DND-41 (cell line): Measurements from ENCODE around the gene CR2.

ENCODE experiments used
- ATAC-seq: fragments of 200-7000 bp; cut with Tn5 transposase; 3 replicates; pipeline ENCODE4 v1.9.1; 2021; ENCODE audit warnings: low read depth; ENCODE audit not compliant: insufficient read depth
- DNase-seq: peaks from one replicate; pipeline ENCODE4 v3.0.0-alpha.2; 2020
- H2AFZ ChIP-seq: 2 replicates; pipeline ENCODE4 v1.6.0; 2012; ENCODE audit warnings: low read depth, low read length
- H3K27ac ChIP-seq: 2 replicates; pipeline ENCODE4 v1.5.1; 2012; ENCODE audit warnings: low read length, inconsistent platforms
- H3K27me3 ChIP-seq: fragments of 200-600 bp; sonication (generic); 2 replicates; pipeline ENCODE4 v1.6.0; 2012; ENCODE audit warnings: low read length, mild to moderate bottlenecking, inconsistent platforms; ENCODE audit not compliant: insufficient read depth, poor library complexity
- H3K36me3 ChIP-seq: 2 replicates; pipeline ENCODE4 v1.5.1; 2012; ENCODE audit warnings: low read length, inconsistent platforms; ENCODE audit not compliant: insufficient read depth
- H3K4me1 ChIP-seq: 2 replicates; pipeline ENCODE4 v1.5.1; 2012; ENCODE audit warnings: mild to moderate bottlenecking, low read length; ENCODE audit not compliant: insufficient read depth
- H3K4me2 ChIP-seq: 2 replicates; pipeline ENCODE4 v1.6.0; 2012; ENCODE audit warnings: mild to moderate bottlenecking, moderate library complexity, low read length, inconsistent platforms; ENCODE audit not compliant: insufficient read depth
- H3K4me3 ChIP-seq, 2 experiments: fragments of 200-600 bp in 1 of 2; shearing (Covaris generic) in 1 of 2; 2 replicates each; pipeline ENCODE4 v1.5.1; 2012 to 2016; ENCODE audit warnings: inconsistent platforms in 2 of 2, low read length in 2 of 2, mild to moderate bottlenecking in 2 of 2, low read depth in 1 of 2, moderate library complexity in 1 of 2
- H3K79me2 ChIP-seq: 2 replicates; pipeline ENCODE4 v1.6.0; 2012; ENCODE audit warnings: low read length, inconsistent platforms; ENCODE audit not compliant: insufficient read depth
- H3K9ac ChIP-seq: 2 replicates; pipeline ENCODE4 v1.6.0; 2012; ENCODE audit warnings: low read depth, mild to moderate bottlenecking, inconsistent platforms, low read length, moderate library complexity
- H3K9me3 ChIP-seq: 2 replicates; pipeline ENCODE4 v1.5.1; 2012; ENCODE audit warnings: low read length, moderate library complexity, mild to moderate bottlenecking, inconsistent platforms; ENCODE audit not compliant: insufficient read depth, severe bottlenecking
- H4K20me1 ChIP-seq: 2 replicates; pipeline ENCODE4 v1.6.0; 2012; ENCODE audit warnings: low read length; ENCODE audit not compliant: insufficient read depth
- CTCF ChIP-seq: IDR thresholded peaks from 2 replicates; pipeline ENCODE4 v1.5.1; 2012; ENCODE audit warnings: borderline replicate concordance, low read length, moderate library complexity, mild to moderate bottlenecking; ENCODE audit not compliant: poor library complexity, severe bottlenecking; ENCODE audit errors: extremely low read depth
- EZH2 ChIP-seq: IDR thresholded peaks from 3 replicates; pipeline ENCODE4 v1.6.1; 2012; ENCODE audit warnings: borderline replicate concordance, low read depth, mild to moderate bottlenecking, moderate library complexity, low read length, inconsistent platforms; ENCODE audit not compliant: severe bottlenecking

Gene CR2

GRCh38 chr1:207440626-207441025 lies 13.5 kb upstream of the CR2 start:
- H3K36me3 ChIP-seq = no peaks in the 10 kb centered on the region
- H3K9ac ChIP-seq = no peak overlapping the region
- no peak overlapping the region for H3K27ac ChIP-seq
- no peaks in the 10 kb centered on the region for H3K4me1 ChIP-seq
- peaks cover 3% of the 10 kb centered on the region for H3K27me3 ChIP-seq
- no peak for DNase-seq
- H3K9me3 ChIP-seq = no peaks in the 10 kb centered on the region
- H4K20me1 ChIP-seq = no peaks in the 10 kb centered on the region
- H2AFZ ChIP-seq = no peak overlapping the region
- TF ChIP-seq CTCF (no peak), EZH2 (no peak)
- H3K4me2 ChIP-seq = no peak overlapping the region
- H3K4me3 ChIP-seq = no peak overlapping the region
- H3K79me2 ChIP-seq = no peaks in the 10 kb centered on the region
- no peak for ATAC-seq

DNA sequence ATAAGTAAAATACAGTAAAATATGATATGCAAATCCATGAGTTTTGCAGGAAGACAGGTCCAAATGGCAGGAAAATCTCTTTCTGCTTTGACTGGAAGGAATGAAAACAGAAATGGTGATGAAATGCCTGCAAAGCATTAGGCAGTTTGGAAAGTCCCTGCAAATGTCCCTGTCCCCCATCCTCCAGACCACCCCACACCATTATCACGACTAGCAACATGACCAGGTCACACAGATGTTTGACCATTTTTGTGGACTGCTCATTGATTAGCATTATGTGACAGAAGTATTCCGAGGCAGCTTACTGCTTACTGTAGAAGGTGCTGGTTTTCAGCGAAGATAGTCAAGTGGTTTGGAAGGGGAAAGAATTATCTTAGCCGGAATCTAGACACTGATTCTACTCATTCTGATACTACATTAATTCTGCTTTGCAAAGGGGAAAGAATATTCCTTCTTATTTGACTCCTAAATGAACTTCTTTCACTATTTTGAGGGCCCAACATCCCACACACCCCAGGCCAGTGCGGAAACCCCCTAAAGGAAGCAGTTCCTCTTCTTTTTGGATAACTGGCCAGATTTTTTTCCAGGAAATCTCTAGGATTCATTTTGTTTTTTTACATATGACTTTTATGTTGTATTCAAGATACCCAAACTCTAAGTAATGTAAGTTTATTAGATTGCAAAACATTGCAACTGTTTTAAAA lies 9.5 kb upstream of the CR2 start:
- Histone ChIP-seq H3K4me1 (no peaks in the 10 kb centered on the region), H3K4me3 (no peak overlapping the region), H3K4me2 (no peak overlapping the region), H2AFZ (no peak overlapping the region), H4K20me1 (no peaks in the 10 kb centered on the region), H3K9me3 (no peaks in the 10 kb centered on the region), H3K27ac (no peak overlapping the region), H3K27me3 (peaks cover 3% of the 10 kb centered on the region), H3K9ac (no peak overlapping the region), H3K36me3 (no peaks in the 10 kb centered on the region), H3K79me2 (no peaks in the 10 kb centered on the region)
- ATAC-seq = no peak
- no peak for TF ChIP-seq CTCF
- TF ChIP-seq EZH2 = no peak
- DNase-seq = no peak

DNA sequence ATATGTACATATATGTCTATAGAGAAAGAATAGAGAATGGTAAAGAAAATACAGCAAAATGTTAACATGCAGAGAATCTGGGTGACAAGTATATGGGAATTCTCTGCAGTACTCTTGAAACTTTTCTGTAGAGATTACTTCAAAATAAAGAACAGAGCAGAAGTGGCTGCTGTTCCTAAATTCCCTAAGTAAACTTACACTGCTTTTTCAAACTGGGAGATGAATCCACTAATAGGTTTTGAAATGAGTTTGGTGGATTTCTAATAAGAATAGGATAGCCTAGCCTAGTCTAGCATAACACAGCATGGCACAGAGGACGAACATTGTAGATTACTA lies 450 bp upstream of the CR2 start:
- no peak overlapping the region; the same call in 1 of the 2 replicates for H3K9ac ChIP-seq
- H3K4me1 ChIP-seq = peaks cover 48% of the 10 kb centered on the region
- peaks cover 27% of the 10 kb centered on the region for H3K27me3 ChIP-seq
- H3K79me2 ChIP-seq = no peaks in the 10 kb centered on the region
- DNase-seq = no peak
- no peak for TF ChIP-seq CTCF
- no peak for TF ChIP-seq EZH2
- H4K20me1 ChIP-seq = no peaks in the 10 kb centered on the region
- H3K4me3 ChIP-seq = peak overlapping the region in 1 of 2 experiments; percentile 57; a peak in 2 of 4 replicates
- H3K9me3 ChIP-seq = no peaks in the 10 kb centered on the region
- ATAC-seq = no peak; the same call in 1 of the 3 replicates
- H3K36me3 ChIP-seq = no peaks in the 10 kb centered on the region
- H3K4me2 ChIP-seq = peak overlapping the region; percentile 76
- H2AFZ ChIP-seq = peak overlapping the region; percentile 72; the same call in 1 of the 2 replicates
- H3K27ac ChIP-seq = no peak overlapping the region
